RWPE1 (cell line): Measurements from ENCODE around the gene SPEM3.

ENCODE experiments used
- CTCF ChIA-PET: fragments of 350-600 bp; sonication (Branson Sonifier 250); formaldehyde crosslinking; extraction: SDS; loops from one replicate; lab custom pipeline; 2021; lab: Yijun Ruan, JAX
- POLR2A ChIA-PET: fragments of 400-600 bp; formaldehyde crosslinking; extraction: SDS; loops from one replicate; lab custom pipeline; 2020; ENCODE audit warnings: antibody characterized with exemption; ENCODE audit not compliant: low non-redundant PET; lab: Yijun Ruan, JAX
- DNase-seq: peaks from one replicate; pipeline ENCODE4 v3.0.0; 2012; ENCODE audit warnings: low spot score
- H3K27ac ChIP-seq: fragments of 450-650 bp; 2 replicates; pipeline ENCODE4 v1.5.1; 2017
- TF ChIP-seq, protein P1 (sequence below): fragments of 450-650 bp; conservative IDR thresholded peaks from 2 replicates; pipeline ENCODE4 v1.5.1; 2017; ENCODE audit warnings: low read depth, mild to moderate bottlenecking

SPEM3 gene

GRCh38 chr17:7417056-7417655, 11.5 kb upstream of the SPEM3 start:
- ChIA-PET POLR2A (no interaction called here), CTCF (no interaction called here)
- peak overlapping the region; percentile 34; the same call in 1 of the 2 replicates for H3K27ac ChIP-seq
- TF ChIP-seq, protein P1, sequence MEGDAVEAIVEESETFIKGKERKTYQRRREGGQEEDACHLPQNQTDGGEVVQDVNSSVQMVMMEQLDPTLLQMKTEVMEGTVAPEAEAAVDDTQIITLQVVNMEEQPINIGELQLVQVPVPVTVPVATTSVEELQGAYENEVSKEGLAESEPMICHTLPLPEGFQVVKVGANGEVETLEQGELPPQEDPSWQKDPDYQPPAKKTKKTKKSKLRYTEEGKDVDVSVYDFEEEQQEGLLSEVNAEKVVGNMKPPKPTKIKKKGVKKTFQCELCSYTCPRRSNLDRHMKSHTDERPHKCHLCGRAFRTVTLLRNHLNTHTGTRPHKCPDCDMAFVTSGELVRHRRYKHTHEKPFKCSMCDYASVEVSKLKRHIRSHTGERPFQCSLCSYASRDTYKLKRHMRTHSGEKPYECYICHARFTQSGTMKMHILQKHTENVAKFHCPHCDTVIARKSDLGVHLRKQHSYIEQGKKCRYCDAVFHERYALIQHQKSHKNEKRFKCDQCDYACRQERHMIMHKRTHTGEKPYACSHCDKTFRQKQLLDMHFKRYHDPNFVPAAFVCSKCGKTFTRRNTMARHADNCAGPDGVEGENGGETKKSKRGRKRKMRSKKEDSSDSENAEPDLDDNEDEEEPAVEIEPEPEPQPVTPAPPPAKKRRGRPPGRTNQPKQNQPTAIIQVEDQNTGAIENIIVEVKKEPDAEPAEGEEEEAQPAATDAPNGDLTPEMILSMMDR: no peak
- DNase-seq: no peak

DNA sequence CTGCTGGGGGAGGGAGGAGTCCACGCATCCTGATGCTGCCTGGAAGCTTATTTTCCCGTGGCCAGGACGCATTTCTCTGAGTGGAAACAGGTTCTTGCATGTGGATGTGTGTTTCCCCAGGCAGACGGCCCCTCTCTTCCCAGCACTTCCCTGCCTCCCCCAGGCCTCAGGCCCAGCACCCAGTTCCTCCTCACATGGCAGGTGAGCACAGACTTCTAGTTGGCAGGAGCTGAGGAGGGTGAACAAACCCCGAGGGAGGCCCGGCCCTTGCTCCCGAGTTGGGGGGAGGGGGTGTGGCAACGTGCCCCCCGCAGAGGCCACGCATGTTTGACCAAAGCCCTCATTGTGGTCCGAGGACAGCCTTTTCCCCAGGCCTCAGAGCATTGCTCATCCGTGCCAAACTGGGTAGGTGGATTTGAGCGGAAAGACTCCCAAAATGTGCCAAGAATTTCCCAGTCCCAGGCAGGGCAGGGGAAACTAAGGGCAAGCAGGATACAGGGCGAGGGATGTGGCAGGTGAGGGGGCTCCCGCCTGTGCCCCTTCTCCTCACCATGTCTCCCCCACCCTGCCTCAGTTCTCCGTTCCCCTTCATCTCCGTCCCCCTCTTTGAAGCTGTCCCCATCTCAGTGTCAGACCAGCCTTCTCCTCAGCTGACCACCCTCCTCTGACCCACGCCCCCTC, 10.0 kb upstream of the SPEM3 start:
- TF ChIP-seq, protein P1: no peak
- ChIA-PET CTCF (no interaction called here), POLR2A (no interaction called here)
- no peak overlapping the region for H3K27ac ChIP-seq
- DNase-seq: no peak

- CTCF ChIA-PET: interaction anchor here (0.6 kb wide), 1 partner anchor 65 kb away, joined by 4 read pairs; no protein-coding TSS in a partner anchor
- TF ChIP-seq, protein P1: no peak
- no peak for DNase-seq
- H3K27ac ChIP-seq: no peak within 1 kb of the TSS
- POLR2A ChIA-PET: no interaction called here
Observed at GRCh38 chr17:7419819-7420610, 8.6 kb upstream of the SPEM3 start, which contains the start of gene SPEM1. Gene SPEM1, plus strand, starts transcription at chr17:7420324. Its CDS starts 61 bp downstream, at chr17:7420385.

DNA sequence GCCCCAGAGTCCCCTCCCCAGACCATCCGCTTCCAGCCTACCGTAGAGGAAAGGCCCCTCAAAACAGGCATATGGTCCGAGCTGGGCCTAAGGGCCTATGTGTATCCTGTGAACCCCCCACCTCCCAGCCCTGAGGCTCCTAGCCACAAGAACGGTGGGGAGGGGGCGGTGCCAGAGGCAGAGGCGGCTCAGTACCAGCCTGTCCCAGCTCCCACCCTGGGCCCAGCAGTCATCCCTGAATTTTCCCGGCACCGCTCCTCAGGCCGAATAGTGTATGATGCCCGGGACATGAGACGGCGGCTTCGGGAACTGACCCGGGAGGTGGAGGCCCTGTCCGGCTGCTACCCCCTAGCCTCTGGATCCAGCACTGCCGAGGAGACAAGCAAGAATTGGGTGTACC, 7.5 kb upstream of the SPEM3 start:
- H3K27ac ChIP-seq: no peak overlapping the region
- POLR2A ChIA-PET: no interaction called here
- CTCF ChIA-PET: no interaction called here
- no peak for DNase-seq
- TF ChIP-seq, protein P1: no peak

DNA sequence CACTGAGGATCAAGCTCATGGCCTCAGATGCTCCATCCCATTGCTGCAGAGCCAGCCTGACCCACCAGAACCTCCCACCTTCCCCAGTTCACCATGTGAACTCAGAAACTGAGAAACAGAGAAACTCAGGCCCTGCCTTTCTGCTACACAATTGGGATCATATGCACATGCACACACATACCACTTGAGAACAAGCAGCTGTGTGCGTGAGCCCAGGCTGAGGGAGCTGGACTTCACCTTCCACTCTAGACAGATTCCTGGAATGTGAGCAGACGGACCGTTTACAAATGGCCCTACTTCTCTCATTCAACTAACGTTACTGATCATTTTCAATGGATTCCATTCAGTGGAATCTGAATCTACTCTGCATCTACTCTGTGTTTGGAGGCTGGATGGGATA, 5.0 kb upstream of the SPEM3 start:
- ChIA-PET POLR2A (interaction anchor here (0.6 kb wide), 1 partner anchor 16 kb away, joined by 3 read pairs; no protein-coding TSS in a partner anchor), CTCF (interaction anchor here (0.6 to 0.8 kb wide), 2 partner anchors 11 to 623 kb away, joined by 3 to 4 read pairs; partner anchors contain the start of gene TMEM102)
- DNase-seq: no peak
- TF ChIP-seq, protein P1: no peak
- no peak overlapping the region for H3K27ac ChIP-seq

DNA sequence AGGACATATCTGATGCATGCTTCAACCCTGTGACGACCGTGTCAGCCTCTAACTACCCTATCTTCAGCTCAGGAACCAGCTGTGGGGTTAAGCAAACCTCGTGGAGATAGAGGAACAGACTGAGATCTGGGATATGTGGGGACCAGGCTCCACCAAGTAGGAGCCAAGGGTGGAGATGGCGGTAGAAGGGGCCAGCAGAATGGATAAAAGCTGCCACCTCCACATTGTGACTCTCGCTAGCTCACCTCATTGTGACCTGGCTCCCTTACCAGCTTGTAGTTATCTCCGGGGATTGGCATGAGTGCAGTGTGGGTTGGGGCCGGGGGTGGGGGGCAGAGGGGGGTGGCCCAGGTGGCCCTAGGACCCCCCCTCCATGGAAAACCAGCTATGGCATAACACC, 3.3 kb upstream of the SPEM3 start, which contains the start of gene SPEM2:
TSS of gene SPEM2 (plus strand) at position 301 of the 400 bp plus-strand sequence. CDS start at position 374, 73 bp downstream.
- POLR2A ChIA-PET: no interaction called here
- no peak for DNase-seq
- no peak within 1 kb of the TSS for H3K27ac ChIP-seq
- TF ChIP-seq, protein P1: no peak
- CTCF ChIA-PET: interaction anchor here (0.7 to 1.0 kb wide), 2 partner anchors 69 to 81 kb away, joined by 3 read pairs; no protein-coding TSS in a partner anchor
